22Rv1 (cell line): ENCODE measurements around the gene NID1.

Experiments used
- ZFX ChIP-seq: fragments of 450-650 bp; IDR thresholded peaks from 2 replicates; pipeline ENCODE4 v1.6.1; 2017; ENCODE audit warnings: antibody characterized with exemption, borderline replicate concordance
- TF ChIP-seq, protein P1 (sequence below): fragments of 450-650 bp; IDR thresholded peaks from 2 replicates; pipeline ENCODE4 v1.5.1; 2017; ENCODE audit warnings: mild to moderate bottlenecking

DNA sequence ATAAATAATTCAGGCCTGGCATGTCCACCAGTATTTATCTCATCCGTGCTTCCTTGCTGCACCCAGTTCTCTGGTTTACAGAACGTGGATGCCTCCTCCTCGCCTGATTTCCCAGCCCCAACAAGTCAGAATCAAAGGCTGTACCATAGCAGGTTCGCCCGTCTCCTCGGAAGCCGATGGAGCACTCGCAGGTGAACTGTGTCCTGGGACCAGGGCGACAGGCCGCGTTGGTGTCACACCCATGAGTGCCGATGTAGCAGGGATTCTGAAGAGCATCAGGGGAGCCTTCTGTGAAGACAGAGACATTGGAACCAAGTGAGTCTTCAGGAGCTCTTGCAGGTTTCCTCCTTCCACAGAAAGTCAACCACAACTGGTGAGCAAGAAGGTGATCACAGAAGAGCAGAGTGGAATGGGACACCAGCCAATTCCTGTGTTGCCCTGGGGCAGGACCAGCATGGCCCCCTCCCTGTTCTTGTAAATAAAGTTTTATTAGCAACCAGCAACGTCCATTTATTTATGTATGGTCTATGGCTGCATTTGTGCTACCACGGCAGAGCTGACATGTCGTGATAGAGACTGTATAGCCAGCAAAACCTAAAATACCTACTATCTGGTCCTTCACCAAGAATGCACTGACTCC, 40.8 kb downstream of the NID1 start:
- TF ChIP-seq, protein P1, sequence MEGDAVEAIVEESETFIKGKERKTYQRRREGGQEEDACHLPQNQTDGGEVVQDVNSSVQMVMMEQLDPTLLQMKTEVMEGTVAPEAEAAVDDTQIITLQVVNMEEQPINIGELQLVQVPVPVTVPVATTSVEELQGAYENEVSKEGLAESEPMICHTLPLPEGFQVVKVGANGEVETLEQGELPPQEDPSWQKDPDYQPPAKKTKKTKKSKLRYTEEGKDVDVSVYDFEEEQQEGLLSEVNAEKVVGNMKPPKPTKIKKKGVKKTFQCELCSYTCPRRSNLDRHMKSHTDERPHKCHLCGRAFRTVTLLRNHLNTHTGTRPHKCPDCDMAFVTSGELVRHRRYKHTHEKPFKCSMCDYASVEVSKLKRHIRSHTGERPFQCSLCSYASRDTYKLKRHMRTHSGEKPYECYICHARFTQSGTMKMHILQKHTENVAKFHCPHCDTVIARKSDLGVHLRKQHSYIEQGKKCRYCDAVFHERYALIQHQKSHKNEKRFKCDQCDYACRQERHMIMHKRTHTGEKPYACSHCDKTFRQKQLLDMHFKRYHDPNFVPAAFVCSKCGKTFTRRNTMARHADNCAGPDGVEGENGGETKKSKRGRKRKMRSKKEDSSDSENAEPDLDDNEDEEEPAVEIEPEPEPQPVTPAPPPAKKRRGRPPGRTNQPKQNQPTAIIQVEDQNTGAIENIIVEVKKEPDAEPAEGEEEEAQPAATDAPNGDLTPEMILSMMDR, result no peak
- no peak for TF ChIP-seq ZFX
